Right renal pelvis (tissue), 4 donors: Measurements from ENCODE around the gene OR6P1. TPM values are rescaled to one million over a fixed set of nuclear protein-coding genes. Genes with fewer than 3 reads are reported as not detected.

Experiments used
- DNase-seq, 4 donors: peaks; one replicate each; pipeline ENCODE4 v3.0.0-alpha.2; 2013; ENCODE audit warnings: low read depth in 4 of 4, low spot score in 3 of 4, missing footprints in 1 of 4
- polyA plus RNA-seq, 4 donors: library from polyadenylated mRNA; unstranded; fragments of 120-200 nt; gene quantifications; one replicate each; pipeline ENCODE4 v1.2.1, GENCODE V29; 2013; ENCODE audit not compliant: insufficient read length in 4 of 4

OR6P1 gene
- polyA plus RNA-seq = not detected

GRCh38 chr1:158570480-158570879 is at the start of gene OR6P1:
Gene OR6P1 (minus strand): TSS chr1:158570580. CDS start chr1:158563604, 6,976 bp downstream.
- no peak for DNase-seq

GRCh38 chr1:158613764-158614163 is 43.4 kb upstream of the OR6P1 start:
- DNase-seq = no peak

- no peak for DNase-seq
Measured at GRCh38 chr1:158611916-158612315, 41.5 kb upstream of the OR6P1 start.

GRCh38 chr1:158607296-158607695 is 36.9 kb upstream of the OR6P1 start:
- DNase-seq = no peak

- DNase-seq = no peak
Measured at GRCh38 chr1:158604968-158605367, 34.6 kb upstream of the OR6P1 start, which contains the start of gene OR10Z1. Gene OR10Z1 (plus strand): TSS chr1:158605268. CDS start chr1:158606439, 1,171 bp downstream.

- no peak for DNase-seq
Measured at GRCh38 chr1:158600735-158601134, 30.4 kb upstream of the OR6P1 start.

GRCh38 chr1:158586942-158587341 is 16.6 kb upstream of the OR6P1 start:
- DNase-seq = no peak

- no peak for DNase-seq
Measured at GRCh38 chr1:158583962-158584361, 13.6 kb upstream of the OR6P1 start.

GRCh38 chr1:158579733-158580132 is 9.4 kb upstream of the OR6P1 start, which contains the start of gene OR10X1:
Gene OR10X1 (minus strand): TSS chr1:158579899. CDS start chr1:158579899, 0 bp downstream.
- no peak for DNase-seq

- no peak for DNase-seq
Measured at GRCh38 chr1:158577561-158577960, 7.2 kb upstream of the OR6P1 start.

- DNase-seq = no peak
Measured at GRCh38 chr1:158572226-158572625, 1.8 kb upstream of the OR6P1 start.

- DNase-seq = no peak
Measured at GRCh38 chr1:158564608-158565007, 5.8 kb downstream of the OR6P1 start.

GRCh38 chr1:158563853-158564252 is 6.5 kb downstream of the OR6P1 start:
- no peak for DNase-seq

- DNase-seq = no peak
Measured at GRCh38 chr1:158559696-158560095, 10.7 kb downstream of the OR6P1 start.

GRCh38 chr1:158554352-158554751 is 16.0 kb downstream of the OR6P1 start, which contains the start of gene OR6Y1:
Gene OR6Y1 (minus strand): TSS chr1:158554405. CDS start chr1:158548105, 6,300 bp downstream.
- no peak for DNase-seq

GRCh38 chr1:158552296-158552695 is 18.1 kb downstream of the OR6P1 start:
- no peak for DNase-seq

- no peak for DNase-seq
Measured at GRCh38 chr1:158547533-158547932, 22.8 kb downstream of the OR6P1 start.

GRCh38 chr1:158537609-158538008 is 32.8 kb downstream of the OR6P1 start:
- no peak for DNase-seq

GRCh38 chr1:158534496-158534895 is 35.9 kb downstream of the OR6P1 start:
- no peak for DNase-seq

GRCh38 chr1:158527190-158527815 is 43.1 kb downstream of the OR6P1 start:
- DNase-seq = no peak

- DNase-seq = no peak
Measured at GRCh38 chr1:158521666-158522058, 48.7 kb downstream of the OR6P1 start.

- DNase-seq = no peak
Measured at GRCh38 chr1:158520955-158521665, 49.3 kb downstream of the OR6P1 start.
